ENCODE results near the gene COL8A1. TPM values are rescaled to one million over a fixed set of nuclear protein-coding genes. Genes with fewer than 3 reads are reported as not detected.

Gene COL8A1
- total and polyA plus RNA-seq, 9 of the 15 experiments (the other 6 are each of a cell fraction or from before 2014, with no cell fraction given): 0.07 TPM; not detected in 8

DNA sequence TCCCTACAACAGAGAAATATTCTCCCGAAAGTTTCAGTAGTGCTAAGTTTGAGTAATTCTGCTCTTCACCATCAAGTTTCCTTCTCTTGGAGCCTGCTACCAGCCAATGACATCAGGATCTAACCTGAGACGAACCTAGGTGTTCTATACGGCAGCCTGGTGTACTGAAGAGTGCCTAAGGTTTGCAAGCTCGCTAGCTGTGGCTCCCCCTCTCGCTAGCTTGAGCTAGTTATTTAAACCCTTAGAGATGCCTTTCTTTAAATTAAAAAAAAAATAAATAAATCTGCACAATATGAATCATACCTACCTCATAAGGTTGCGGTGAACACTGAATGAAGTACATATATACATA is 1.4 kb upstream of the COL8A1 start:
- H3K36me3 ChIP-seq (ENCODE audit: control insufficient read depth, insufficient read depth, low read length): no peaks in the 10 kb centered on the region
- 0% methylated on average over 6 of the region's 6 CpGs for WGBS (ENCODE audit: insufficient coverage, low coverage, missing lambda C conversion rate)
- H3K27me3 ChIP-seq (ENCODE audit: control insufficient read depth in 2 of 2, insufficient read depth in 2 of 2, low read length in 2 of 2): peaks cover 3 to 11% of the 10 kb centered on the region in 2 experiments; a peak in 3 of 5 replicates
- intact Hi-C loops (cut with micrococcal nuclease): loop anchor here (2.0 kb wide), 1 partner anchor 44 kb away; no protein-coding TSS in a partner anchor
- POLR2A ChIA-PET: no interaction called here
- ATAC-seq (no peak), DNase-seq (ENCODE audit: extremely low read depth in 1 of 4, low spot score in 3 of 4) (no peak), FAIRE-seq (no peak)
- CTCF ChIA-PET (ENCODE audit: low intra/inter-chr PET ratio): no interaction called here
- H4K20me1 ChIP-seq (replicated peaks; ENCODE audit: control insufficient read depth, insufficient read depth, low read length): no peaks in the 10 kb centered on the region
- no peak overlapping the region for H3K9ac ChIP-seq (ENCODE audit: insufficient read depth in 1 of 2, low read depth in 2 of 2, low read length in 2 of 2)
- H3K9me3 ChIP-seq (replicated peaks; ENCODE audit: control insufficient read depth, insufficient read depth, low read depth, low read length): no peaks in the 10 kb centered on the region
- no peaks in the 10 kb centered on the region; a peak in 1 of 5 replicates for H3K4me1 ChIP-seq (replicated peaks in 1 of 2; ENCODE audit: control insufficient read depth in 2 of 2, insufficient read depth in 2 of 2, low read length in 2 of 2)
- in situ Hi-C loops (cut with MboI): no loop called here
- no peak overlapping the region for H2AFZ ChIP-seq (ENCODE audit: low read depth, low read length)
- H3K79me2 ChIP-seq (ENCODE audit: control insufficient read depth, insufficient read depth, low read length): no peaks in the 10 kb centered on the region
- H3K9me1 ChIP-seq (ENCODE audit: control insufficient read depth, insufficient read depth, low read length): no peaks in the 10 kb centered on the region
- no TSS peak for BruUV-seq (replicated peaks)
- no peak overlapping the region for H3K27ac ChIP-seq (ENCODE audit: extremely low read depth, low read depth, low read length)
- H3K4me3 ChIP-seq: no peak overlapping the region
- H3K4me2 ChIP-seq (ENCODE audit: insufficient read depth, low read length): no peak overlapping the region
- TF ChIP-seq, protein P1, sequence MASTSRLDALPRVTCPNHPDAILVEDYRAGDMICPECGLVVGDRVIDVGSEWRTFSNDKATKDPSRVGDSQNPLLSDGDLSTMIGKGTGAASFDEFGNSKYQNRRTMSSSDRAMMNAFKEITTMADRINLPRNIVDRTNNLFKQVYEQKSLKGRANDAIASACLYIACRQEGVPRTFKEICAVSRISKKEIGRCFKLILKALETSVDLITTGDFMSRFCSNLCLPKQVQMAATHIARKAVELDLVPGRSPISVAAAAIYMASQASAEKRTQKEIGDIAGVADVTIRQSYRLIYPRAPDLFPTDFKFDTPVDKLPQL (IDR thresholded peaks at IDR 0.05; ENCODE audit: extremely low read depth, insufficient read length): no peak
- TF ChIP-seq, protein P2, sequence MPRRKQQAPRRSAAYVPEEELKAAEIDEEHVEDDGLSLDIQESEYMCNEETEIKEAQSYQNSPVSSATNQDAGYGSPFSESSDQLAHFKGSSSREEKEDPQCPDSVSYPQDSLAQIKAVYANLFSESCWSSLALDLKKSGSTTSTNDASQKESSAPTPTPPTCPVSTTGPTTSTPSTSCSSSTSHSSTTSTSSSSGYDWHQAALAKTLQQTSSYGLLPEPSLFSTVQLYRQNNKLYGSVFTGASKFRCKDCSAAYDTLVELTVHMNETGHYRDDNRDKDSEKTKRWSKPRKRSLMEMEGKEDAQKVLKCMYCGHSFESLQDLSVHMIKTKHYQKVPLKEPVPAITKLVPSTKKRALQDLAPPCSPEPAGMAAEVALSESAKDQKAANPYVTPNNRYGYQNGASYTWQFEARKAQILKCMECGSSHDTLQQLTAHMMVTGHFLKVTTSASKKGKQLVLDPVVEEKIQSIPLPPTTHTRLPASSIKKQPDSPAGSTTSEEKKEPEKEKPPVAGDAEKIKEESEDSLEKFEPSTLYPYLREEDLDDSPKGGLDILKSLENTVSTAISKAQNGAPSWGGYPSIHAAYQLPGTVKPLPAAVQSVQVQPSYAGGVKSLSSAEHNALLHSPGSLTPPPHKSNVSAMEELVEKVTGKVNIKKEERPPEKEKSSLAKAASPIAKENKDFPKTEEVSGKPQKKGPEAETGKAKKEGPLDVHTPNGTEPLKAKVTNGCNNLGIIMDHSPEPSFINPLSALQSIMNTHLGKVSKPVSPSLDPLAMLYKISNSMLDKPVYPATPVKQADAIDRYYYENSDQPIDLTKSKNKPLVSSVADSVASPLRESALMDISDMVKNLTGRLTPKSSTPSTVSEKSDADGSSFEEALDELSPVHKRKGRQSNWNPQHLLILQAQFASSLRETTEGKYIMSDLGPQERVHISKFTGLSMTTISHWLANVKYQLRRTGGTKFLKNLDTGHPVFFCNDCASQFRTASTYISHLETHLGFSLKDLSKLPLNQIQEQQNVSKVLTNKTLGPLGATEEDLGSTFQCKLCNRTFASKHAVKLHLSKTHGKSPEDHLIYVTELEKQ (CRISPR knock-in tag; IDR thresholded peaks at IDR 0.05): no peak
- TF ChIP-seq ZNF347 (CRISPR knock-in tag; IDR thresholded peaks at IDR 0.05; ENCODE audit: low read depth) (no peak), POLR2B (IDR thresholded peaks at IDR 0.05; ENCODE audit: low read depth, partially characterized antibody) (no peak), L3MBTL2 (IDR thresholded peaks at IDR 0.05) (no peak), ESRRA (IDR thresholded peaks at IDR 0.05; ENCODE audit: borderline replicate concordance, low read depth) (no peak), ADNP (tag; IDR thresholded peaks at IDR 0.05) (no peak), SIX5 (IDR thresholded peaks at IDR 0.05; ENCODE audit: borderline replicate concordance in 1 of 2, insufficient read depth in 1 of 2, low read depth in 1 of 2, low read length in 2 of 2) (no peak), TEAD2 (tag; IDR thresholded peaks at IDR 0.05) (no peak), ZNF644 (tag; IDR thresholded peaks at IDR 0.05; ENCODE audit: low read depth) (no peak), MNT (conservative IDR thresholded peaks at IDR 0.05) (no peak)
- TF ChIP-seq, protein P3, sequence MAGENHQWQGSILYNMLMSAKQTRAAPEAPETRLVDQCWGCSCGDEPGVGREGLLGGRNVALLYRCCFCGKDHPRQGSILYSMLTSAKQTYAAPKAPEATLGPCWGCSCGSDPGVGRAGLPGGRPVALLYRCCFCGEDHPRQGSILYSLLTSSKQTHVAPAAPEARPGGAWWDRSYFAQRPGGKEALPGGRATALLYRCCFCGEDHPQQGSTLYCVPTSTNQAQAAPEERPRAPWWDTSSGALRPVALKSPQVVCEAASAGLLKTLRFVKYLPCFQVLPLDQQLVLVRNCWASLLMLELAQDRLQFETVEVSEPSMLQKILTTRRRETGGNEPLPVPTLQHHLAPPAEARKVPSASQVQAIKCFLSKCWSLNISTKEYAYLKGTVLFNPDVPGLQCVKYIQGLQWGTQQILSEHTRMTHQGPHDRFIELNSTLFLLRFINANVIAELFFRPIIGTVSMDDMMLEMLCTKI (IDR thresholded peaks at IDR 0.05; ENCODE audit: partially characterized antibody): no peak
- TF ChIP-seq, protein P4, sequence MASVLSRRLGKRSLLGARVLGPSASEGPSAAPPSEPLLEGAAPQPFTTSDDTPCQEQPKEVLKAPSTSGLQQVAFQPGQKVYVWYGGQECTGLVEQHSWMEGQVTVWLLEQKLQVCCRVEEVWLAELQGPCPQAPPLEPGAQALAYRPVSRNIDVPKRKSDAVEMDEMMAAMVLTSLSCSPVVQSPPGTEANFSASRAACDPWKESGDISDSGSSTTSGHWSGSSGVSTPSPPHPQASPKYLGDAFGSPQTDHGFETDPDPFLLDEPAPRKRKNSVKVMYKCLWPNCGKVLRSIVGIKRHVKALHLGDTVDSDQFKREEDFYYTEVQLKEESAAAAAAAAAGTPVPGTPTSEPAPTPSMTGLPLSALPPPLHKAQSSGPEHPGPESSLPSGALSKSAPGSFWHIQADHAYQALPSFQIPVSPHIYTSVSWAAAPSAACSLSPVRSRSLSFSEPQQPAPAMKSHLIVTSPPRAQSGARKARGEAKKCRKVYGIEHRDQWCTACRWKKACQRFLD (CRISPR knock-in tag; IDR thresholded peaks at IDR 0.05): no peak
